Endothelial cell of umbilical vein (primary cell): ENCODE data around the gene USP6NL. TPM values are rescaled to one million over a fixed set of nuclear protein-coding genes. Genes with fewer than 3 reads are reported as not detected.

Experiments
- BruUV-seq: library from RNA; stranded (reverse); fragments of 400-500 nt; replicated peaks from 2 replicates; lab custom pipeline; 2021; lab: Mats Ljungman, UMichigan
- CTCF ChIA-PET: fragments of 300-600, 350-600 bp; sonication (Branson Sonifier 250); formaldehyde crosslinking; loops from one replicate; lab custom pipeline; 2021; ENCODE audit warnings: antibody characterized with exemption, inconsistent platforms; lab: Charles Lee
- POLR2A ChIA-PET: fragments of 300-600, 350-600 bp; sonication (Branson Sonifier 250); formaldehyde crosslinking; loops from one replicate; lab custom pipeline; 2021; ENCODE audit warnings: antibody characterized with exemption, inconsistent platforms; lab: Charles Lee
- DNase-seq: peaks from one replicate; pipeline ENCODE4 v3.0.0-alpha.2; 2011; ENCODE audit warnings: low read depth, low spot score
- FAIRE-seq: peaks from 2 replicates; lab custom pipeline; 2011; peaks lifted over from hg19 to GRCh38; lab: Jason Lieb, UNC
- H2AFZ ChIP-seq: 2 replicates; pipeline ENCODE4 v1.6.0; 2012; ENCODE audit warnings: low read depth, low read length, control low read depth, inconsistent platforms
- H3K27ac ChIP-seq: 2 replicates; pipeline ENCODE4 v1.5.1; 2011; ENCODE audit warnings: low read depth, mild to moderate bottlenecking, control low read depth, low read length, moderate library complexity; ENCODE audit not compliant: insufficient read depth
- H3K27me3 ChIP-seq, 2 experiments: 2 replicates each; pipeline versions ENCODE4 v1.6.0 to v1.6.1; 2011; ENCODE audit warnings: low read length in 2 of 2, mixed read lengths in 1 of 2; ENCODE audit not compliant: control insufficient read depth in 2 of 2, insufficient read depth in 2 of 2
- H3K36me3 ChIP-seq, 2 experiments: 2 replicates in 1 of 2; 3 replicates in 1 of 2; pipeline ENCODE4 v1.5.1; 2011; ENCODE audit warnings: low read length in 2 of 2, mild to moderate bottlenecking in 1 of 2, moderate library complexity in 1 of 2; ENCODE audit not compliant: control insufficient read depth in 2 of 2, insufficient read depth in 2 of 2; ENCODE audit errors: extremely low read depth in 1 of 2
- H3K4me1 ChIP-seq: 3 replicates; pipeline ENCODE4 v1.5.1; 2011; ENCODE audit warnings: mild to moderate bottlenecking, low read length; ENCODE audit not compliant: control insufficient read depth, insufficient read depth; ENCODE audit errors: extremely low read depth
- H3K4me2 ChIP-seq: 2 replicates; pipeline ENCODE4 v1.6.1; 2011; ENCODE audit warnings: low read length, control low read depth, mixed read lengths; ENCODE audit not compliant: insufficient read depth
- H3K4me3 ChIP-seq, 3 experiments: fragments of 200-600 bp in 1 of 3; sonication (generic), shearing (Covaris generic) in 1 of 3; replicated peaks in 1 of 3; 2 replicates each; pipeline ENCODE4 v1.5.1; 2011 to 2016; ENCODE audit warnings: control low read depth in 3 of 3, low read length in 3 of 3, mild to moderate bottlenecking in 2 of 3, inconsistent platforms in 1 of 3, low read depth in 1 of 3, moderate library complexity in 1 of 3; ENCODE audit not compliant: insufficient read depth in 1 of 3
- H3K79me2 ChIP-seq: 2 replicates; pipeline ENCODE4 v1.6.0; 2012; ENCODE audit warnings: low read length, inconsistent platforms; ENCODE audit not compliant: control insufficient read depth, insufficient read depth
- H3K9ac ChIP-seq: replicated peaks from 2 replicates; pipeline ENCODE3; 2011; ENCODE audit warnings: low read length, control low read depth; ENCODE audit not compliant: insufficient read depth; ENCODE audit errors: extremely low read depth
- H3K9me1 ChIP-seq: replicated peaks from 3 replicates; pipeline ENCODE4 v1.6.0; 2011; ENCODE audit warnings: mild to moderate bottlenecking, low read length; ENCODE audit not compliant: control insufficient read depth, insufficient read depth; ENCODE audit errors: extremely low read depth
- H3K9me3 ChIP-seq: replicated peaks from 2 replicates; pipeline ENCODE4 v1.5.1; 2012; ENCODE audit warnings: low read length, inconsistent platforms; ENCODE audit not compliant: control insufficient read depth, insufficient read depth
- H4K20me1 ChIP-seq: replicated peaks from 2 replicates; pipeline ENCODE3; 2011; ENCODE audit warnings: mild to moderate bottlenecking, low read length; ENCODE audit not compliant: control insufficient read depth, insufficient read depth; ENCODE audit errors: extremely low read depth
- EZH2 ChIP-seq: IDR thresholded peaks from 2 replicates; pipeline ENCODE4 v1.6.1; 2012; ENCODE audit warnings: borderline replicate concordance, low read depth, mild to moderate bottlenecking, moderate library complexity, low read length, inconsistent platforms; ENCODE audit not compliant: severe bottlenecking
- FOS ChIP-seq: IDR thresholded peaks from 2 replicates; pipeline ENCODE4 v1.6.1; 2011; ENCODE audit warnings: mild to moderate bottlenecking, low read length, moderate library complexity, borderline replicate concordance; ENCODE audit not compliant: insufficient read depth
- GATA2 ChIP-seq: IDR thresholded peaks from 2 replicates; pipeline ENCODE4 v1.7.0; 2011; ENCODE audit warnings: low read depth, mild to moderate bottlenecking, moderate library complexity, mixed read lengths, low read length; ENCODE audit not compliant: insufficient read length, insufficient read depth
- JUN ChIP-seq: IDR thresholded peaks from 2 replicates; pipeline ENCODE4 v1.6.1; 2011; ENCODE audit warnings: borderline replicate concordance, low read depth; ENCODE audit not compliant: insufficient read length, insufficient read depth
- MYC ChIP-seq: IDR thresholded peaks from one replicate; pipeline ENCODE4 v1.6.1; 2011; ENCODE audit warnings: mild to moderate bottlenecking, low read depth, low read length
- POLR2A ChIP-seq: IDR thresholded peaks from 2 replicates; pipeline ENCODE4 v1.6.1; 2012; ENCODE audit warnings: low read depth, mild to moderate bottlenecking, control low read depth, low read length
- POLR2AphosphoS5 ChIP-seq: IDR thresholded peaks from 2 replicates; pipeline ENCODE4 v1.6.1; 2012; ENCODE audit warnings: low read depth, mild to moderate bottlenecking, control low read depth, low read length, moderate library complexity; ENCODE audit not compliant: insufficient read depth
- dilution Hi-C: fragments of 300-500 bp; cut with MboI; formaldehyde crosslinking; loops from one replicate; pipeline ENCODE4 v1.15.0; 2019; ENCODE audit warnings: low sequenced_read_pairs; ENCODE audit not compliant: extremely low pct_ligation_motif_present
- intact Hi-C: fragments of 100-400 bp; cut with micrococcal nuclease; formaldehyde crosslinking; loops from one replicate; pipeline ENCODE4 v1.10.0; 2022
- polyA plus RNA-seq, 4 experiments: library from polyadenylated mRNA; depleted of rRNA in 3 of 4; stranded (reverse) in 3 of 4; unstranded in 1 of 4; fragments of >200 nt; gene quantifications; 2 replicates each; pipeline versions ENCODE4 v1.2.1 to v1.2.3, GENCODE V29; 2011 to 2012; ENCODE audit warnings: missing spikeins in 1 of 4
- total RNA-seq: library from RNA; stranded (reverse); gene quantifications from 2 replicates; pipeline ENCODE4 v1.2.3, GENCODE V29; 2021
- TF ChIP-seq, protein P1 (sequence below): IDR thresholded peaks from 2 replicates; pipeline ENCODE4 v1.6.1; 2011; ENCODE audit not compliant: insufficient read depth, insufficient read length
- TF ChIP-seq, protein P2 (sequence below), 2 donors: IDR thresholded peaks; 1 replicate in 1 of 2; 2 replicates in 1 of 2; pipeline ENCODE4 v1.5.1; 2011; ENCODE audit warnings: low read length in 2 of 2, mild to moderate bottlenecking in 2 of 2, moderate library complexity in 2 of 2, control low read depth in 1 of 2, inconsistent platforms in 1 of 2, low read depth in 1 of 2; ENCODE audit not compliant: insufficient read depth in 1 of 2; ENCODE audit errors: extremely low read depth in 1 of 2

Gene USP6NL
- total and polyA plus RNA-seq, 2 donors (not counting 3 experiments of a cell fraction or from before 2014, with no cell fraction given): 13.5 to 29.2 TPM

DNA sequence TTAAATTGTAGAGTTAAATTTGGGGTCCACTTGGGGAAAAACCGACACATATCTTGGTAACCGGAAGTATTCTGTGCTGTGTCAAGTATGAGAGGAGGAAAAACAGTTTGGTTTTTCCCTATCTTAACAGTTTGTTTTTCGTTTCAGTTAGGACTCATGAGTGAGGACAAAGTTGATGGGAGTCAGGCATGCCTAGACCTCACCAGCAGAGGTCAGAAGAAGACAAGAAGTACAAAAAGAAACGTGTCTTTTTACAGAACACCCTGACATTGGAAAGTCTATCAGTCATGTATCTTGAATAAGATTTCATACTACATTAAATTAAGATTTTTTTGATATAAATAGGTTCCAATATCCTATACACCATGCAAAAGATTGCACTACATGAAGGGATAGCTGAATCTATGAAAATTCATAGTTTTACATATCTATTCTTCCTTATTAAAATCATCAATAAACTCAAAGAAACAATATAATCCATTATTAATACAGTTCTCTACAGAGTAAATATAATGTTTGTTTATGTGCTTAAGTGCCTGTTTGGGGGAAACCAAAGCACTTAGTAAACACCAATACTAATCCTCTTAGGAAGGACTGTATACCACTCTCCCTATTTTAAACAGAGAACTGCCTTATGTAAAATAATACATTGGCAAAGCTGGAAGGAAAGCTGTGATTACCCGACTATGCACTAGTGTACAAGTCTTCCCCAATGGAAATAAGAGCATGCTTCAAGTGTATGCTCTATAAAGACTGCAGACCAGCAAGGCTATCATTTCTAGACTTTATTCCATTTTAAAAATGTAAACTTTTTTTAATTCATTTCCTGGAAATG, 95.6 kb downstream of the USP6NL start:
- Histone ChIP-seq H3K27ac (no peak overlapping the region), H3K36me3 (peaks cover 0 to 5% of the 10 kb centered on the region in 2 experiments), H3K27me3 (no peaks in the 10 kb centered on the region), H2AFZ (no peak overlapping the region), H4K20me1 (no peaks in the 10 kb centered on the region), H3K9ac (no peak overlapping the region), H3K4me2 (no peak overlapping the region), H3K4me3 (no peak overlapping the region), H3K9me3 (no peaks in the 10 kb centered on the region), H3K9me1 (no peaks in the 10 kb centered on the region), H3K79me2 (no peaks in the 10 kb centered on the region), H3K4me1 (peaks cover 10% of the 10 kb centered on the region)
- DNase-seq (peak; percentile 70), FAIRE-seq (peak; percentile 92)
- BruUV-seq: no TSS peak
- CTCF ChIA-PET: interaction anchor here (0.8 to 3.5 kb wide), 20 partner anchors 9 to 267 kb away, joined by 3 to 133 read pairs (median 4); no protein-coding TSS in a partner anchor
- POLR2A ChIA-PET: interaction anchor here (0.6 kb wide), 1 partner anchor 242 kb away, joined by 3 read pairs; no protein-coding TSS in a partner anchor
- dilution Hi-C loops (loop anchor here (25.0 kb wide), 1 partner anchor 246 kb away; no protein-coding TSS in a partner anchor), intact Hi-C loops (loop anchor here (1.0 to 5.0 kb wide), 5 partner anchors 87 to 242 kb away; partner anchors contain the start of genes ECHDC3 and USP6NL)
- TF ChIP-seq GATA2 (no peak), POLR2A (no peak), POLR2AphosphoS5 (no peak), JUN (no peak), FOS (no peak), MYC (no peak), EZH2 (no peak)
- TF ChIP-seq, protein P1, sequence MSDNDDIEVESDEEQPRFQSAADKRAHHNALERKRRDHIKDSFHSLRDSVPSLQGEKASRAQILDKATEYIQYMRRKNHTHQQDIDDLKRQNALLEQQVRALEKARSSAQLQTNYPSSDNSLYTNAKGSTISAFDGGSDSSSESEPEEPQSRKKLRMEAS: no peak
- TF ChIP-seq, protein P2, sequence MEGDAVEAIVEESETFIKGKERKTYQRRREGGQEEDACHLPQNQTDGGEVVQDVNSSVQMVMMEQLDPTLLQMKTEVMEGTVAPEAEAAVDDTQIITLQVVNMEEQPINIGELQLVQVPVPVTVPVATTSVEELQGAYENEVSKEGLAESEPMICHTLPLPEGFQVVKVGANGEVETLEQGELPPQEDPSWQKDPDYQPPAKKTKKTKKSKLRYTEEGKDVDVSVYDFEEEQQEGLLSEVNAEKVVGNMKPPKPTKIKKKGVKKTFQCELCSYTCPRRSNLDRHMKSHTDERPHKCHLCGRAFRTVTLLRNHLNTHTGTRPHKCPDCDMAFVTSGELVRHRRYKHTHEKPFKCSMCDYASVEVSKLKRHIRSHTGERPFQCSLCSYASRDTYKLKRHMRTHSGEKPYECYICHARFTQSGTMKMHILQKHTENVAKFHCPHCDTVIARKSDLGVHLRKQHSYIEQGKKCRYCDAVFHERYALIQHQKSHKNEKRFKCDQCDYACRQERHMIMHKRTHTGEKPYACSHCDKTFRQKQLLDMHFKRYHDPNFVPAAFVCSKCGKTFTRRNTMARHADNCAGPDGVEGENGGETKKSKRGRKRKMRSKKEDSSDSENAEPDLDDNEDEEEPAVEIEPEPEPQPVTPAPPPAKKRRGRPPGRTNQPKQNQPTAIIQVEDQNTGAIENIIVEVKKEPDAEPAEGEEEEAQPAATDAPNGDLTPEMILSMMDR (IDR thresholded peaks at IDR 0.05; ENCODE audit: extremely low read depth in 1 of 2, insufficient read depth in 1 of 2, low read depth in 1 of 2, low read length in 2 of 2): peak; percentile 63 to 73
